ENCODE data around the gene CSRP1.

CSRP1 gene

DNA sequence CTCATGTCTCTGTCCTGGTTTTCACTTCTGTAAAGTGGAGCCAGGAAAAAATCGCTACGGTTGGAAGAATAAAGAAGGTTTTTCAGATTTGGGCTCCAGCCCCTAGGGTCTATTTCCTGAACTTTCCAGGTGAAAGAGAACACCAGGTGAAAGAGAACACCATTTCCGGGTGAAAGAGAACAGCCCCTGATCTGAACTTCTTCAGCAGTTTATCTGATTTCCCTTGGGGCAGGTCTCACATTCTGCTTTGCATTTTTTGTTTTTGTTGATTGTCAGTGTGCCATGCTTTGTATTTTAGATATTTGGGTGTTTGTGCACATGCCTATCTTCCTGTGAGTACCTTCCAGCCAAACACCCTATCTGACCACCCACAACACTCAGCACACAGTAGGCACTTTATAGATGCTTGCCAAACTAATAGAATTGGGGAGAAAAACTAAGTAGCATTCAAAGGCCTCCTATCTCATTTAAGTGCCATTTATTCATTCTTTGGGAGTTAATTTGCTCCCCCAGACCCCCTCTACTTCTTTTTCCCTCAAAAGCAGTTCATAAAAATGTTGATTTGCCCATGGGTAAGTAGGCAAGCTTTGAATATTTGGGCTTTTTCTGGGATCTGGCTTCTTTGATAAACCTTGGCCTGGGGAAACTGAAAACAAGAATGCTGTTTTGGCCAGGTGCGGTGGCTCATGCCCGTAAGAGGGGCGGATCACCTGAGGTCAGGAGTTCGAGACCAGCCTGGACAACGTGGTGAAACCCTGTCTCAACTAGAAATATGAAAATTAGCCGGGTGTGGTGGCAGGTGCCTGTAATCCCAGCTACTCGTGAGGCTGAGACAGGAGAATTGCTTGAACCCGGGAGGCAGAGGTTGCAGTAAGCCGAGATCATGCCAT lies 34.2 kb upstream of the CSRP1 start:
- TF ChIP-seq, protein P1, sequence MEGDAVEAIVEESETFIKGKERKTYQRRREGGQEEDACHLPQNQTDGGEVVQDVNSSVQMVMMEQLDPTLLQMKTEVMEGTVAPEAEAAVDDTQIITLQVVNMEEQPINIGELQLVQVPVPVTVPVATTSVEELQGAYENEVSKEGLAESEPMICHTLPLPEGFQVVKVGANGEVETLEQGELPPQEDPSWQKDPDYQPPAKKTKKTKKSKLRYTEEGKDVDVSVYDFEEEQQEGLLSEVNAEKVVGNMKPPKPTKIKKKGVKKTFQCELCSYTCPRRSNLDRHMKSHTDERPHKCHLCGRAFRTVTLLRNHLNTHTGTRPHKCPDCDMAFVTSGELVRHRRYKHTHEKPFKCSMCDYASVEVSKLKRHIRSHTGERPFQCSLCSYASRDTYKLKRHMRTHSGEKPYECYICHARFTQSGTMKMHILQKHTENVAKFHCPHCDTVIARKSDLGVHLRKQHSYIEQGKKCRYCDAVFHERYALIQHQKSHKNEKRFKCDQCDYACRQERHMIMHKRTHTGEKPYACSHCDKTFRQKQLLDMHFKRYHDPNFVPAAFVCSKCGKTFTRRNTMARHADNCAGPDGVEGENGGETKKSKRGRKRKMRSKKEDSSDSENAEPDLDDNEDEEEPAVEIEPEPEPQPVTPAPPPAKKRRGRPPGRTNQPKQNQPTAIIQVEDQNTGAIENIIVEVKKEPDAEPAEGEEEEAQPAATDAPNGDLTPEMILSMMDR (conservative IDR thresholded peaks at IDR 0.05; ENCODE audit: low read depth, low read length) = no peak
- no peak for DNase-seq (ENCODE audit: low read depth)
- H3K4me3 ChIP-seq (ENCODE audit: low read length) = no peak overlapping the region

DNA sequence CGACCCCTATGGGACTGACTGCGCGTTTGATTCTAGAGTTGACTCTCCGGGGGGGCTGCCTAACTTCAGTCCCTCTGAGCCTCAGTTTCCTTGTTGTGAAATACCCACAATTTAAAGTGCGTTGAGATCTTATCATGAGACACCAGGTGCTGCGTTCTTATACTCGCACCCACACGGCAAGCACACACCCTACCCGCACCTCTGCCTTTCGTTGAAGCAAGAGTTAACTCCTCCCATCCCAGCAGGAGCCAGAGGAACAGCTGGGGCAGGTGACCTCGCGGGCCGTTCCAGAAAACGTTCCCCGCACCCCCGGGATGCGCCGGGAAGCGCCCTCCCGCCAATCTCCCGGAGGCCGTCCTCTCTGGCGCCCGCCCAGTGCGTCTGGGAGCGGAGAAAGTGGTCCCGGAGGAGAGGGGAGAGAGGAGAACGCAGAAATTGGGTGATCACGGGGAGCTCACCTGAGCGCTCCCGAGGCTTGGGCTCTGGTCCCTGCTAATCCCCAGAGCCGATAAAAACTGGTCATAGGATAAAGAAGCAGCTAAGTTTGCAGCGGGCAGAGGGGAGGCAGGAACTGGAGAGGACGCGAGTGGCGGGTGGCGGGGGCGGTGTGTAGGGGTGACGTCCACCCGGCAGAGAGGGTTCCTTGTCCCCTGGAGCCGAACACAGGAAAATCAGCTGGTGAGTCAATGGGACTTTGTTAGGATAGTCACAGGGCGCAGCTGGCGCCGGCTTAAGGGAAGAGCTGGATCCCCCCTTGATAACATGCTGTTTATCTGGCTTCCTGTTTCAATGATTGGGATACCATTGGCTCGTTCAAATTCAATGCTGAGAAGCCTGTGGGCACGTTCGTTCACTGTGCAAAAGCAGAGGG lies 32.9 kb upstream of the CSRP1 start:
- H3K4me3 ChIP-seq (ENCODE audit: low read length) = peak overlapping the region; percentile 78
- TF ChIP-seq, protein P1 (conservative IDR thresholded peaks at IDR 0.05; ENCODE audit: low read depth, low read length) = no peak
- DNase-seq (ENCODE audit: low read depth) = no peak

DNA sequence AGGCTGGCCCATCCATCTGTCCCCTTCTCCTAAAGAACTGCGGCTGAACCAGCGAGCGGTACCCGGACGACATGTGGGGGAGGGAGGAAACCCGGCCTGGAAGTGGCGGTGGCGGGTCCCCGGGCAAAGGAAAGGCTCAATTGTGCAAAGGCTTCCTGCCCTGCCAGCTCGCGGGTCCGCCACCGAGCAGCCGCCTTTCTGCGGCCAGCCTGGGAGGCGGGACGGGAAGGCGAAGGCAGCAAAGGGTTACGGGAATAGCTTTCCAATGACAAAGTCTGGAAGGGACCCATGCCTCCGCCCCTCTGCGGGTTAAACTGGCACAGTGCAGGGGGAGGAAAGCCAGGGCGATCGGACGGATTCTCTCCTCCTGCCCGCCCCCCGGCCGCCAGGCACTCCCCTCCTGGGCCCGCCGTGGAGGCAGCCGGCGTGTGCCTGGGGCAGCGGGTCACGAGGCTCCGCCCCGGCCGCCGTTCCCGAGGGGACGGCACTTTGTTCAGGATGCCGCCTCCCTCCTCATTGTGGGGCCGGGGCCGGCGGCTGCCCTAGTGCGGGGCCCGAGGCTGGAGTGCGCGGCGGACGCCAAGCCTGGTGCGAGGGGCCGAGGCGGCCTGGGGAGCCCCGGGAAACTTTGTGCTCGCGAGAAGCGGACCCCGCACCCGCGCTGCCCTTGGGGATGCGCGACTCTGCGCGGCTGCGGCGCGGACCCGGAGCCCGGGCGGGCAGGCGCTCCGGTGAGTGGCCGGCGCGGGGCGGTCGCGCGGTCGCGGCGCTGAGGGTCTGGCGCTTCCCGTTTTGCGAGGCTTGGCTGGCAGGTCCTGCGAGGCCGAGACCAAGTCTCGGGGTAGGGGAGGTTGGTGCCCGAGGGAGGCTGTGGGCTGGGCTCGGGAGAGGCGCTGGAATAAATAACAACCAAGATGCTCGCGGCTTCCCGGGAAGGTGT lies 32.0 kb upstream of the CSRP1 start, which contains the start of gene NAV1:
Gene NAV1, plus strand, starts transcription at position 516 of the 940 bp plus-strand sequence. CDS start 83,758 bp downstream, outside the sequence.
- H3K4me3 ChIP-seq (ENCODE audit: low read length) = peak within 1 kb of the TSS; percentile 78
- TF ChIP-seq, protein P1 (conservative IDR thresholded peaks at IDR 0.05; ENCODE audit: low read depth, low read length) = no peak
- DNase-seq (ENCODE audit: low read depth) = no peak

DNA sequence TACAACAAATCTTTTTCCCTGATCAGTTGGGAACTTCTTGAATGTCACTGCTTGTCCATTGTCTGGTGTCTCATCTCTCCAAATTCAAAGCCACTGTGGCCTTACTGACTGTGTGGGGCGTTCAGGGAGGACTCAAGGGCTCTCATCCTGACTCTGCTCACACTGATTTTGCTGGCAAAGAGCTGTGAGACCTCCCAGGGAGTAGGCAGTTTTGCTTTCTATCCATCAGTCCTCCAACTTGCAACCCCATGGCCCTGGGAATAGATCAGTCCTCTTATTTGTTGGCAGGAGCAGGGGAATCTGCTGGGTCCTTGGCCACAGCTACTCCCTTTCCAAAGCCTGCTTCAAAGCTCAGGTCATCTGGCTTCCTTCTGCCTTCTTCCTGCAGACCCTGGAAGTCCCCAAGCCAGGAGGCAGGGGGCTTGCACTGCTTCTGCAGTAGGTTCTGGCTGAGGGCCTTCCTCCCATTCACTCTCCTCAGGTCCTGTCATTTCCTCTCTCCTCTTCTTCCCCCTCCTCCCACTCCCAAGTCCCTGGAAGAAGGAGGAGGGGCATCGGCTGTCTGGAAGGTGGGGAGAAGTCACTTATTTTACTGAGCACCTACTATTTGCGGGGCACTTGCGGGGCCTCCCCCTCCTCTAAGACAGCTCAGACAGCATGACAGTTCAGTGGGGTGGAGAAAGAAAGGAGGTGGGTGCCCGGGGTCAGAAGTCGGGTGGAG lies 31.1 kb upstream of the CSRP1 start:
- no peak for DNase-seq (ENCODE audit: low read depth)
- TF ChIP-seq, protein P1 (conservative IDR thresholded peaks at IDR 0.05; ENCODE audit: low read depth, low read length) = no peak
- peak overlapping the region; percentile 78 for H3K4me3 ChIP-seq (ENCODE audit: low read length)

DNA sequence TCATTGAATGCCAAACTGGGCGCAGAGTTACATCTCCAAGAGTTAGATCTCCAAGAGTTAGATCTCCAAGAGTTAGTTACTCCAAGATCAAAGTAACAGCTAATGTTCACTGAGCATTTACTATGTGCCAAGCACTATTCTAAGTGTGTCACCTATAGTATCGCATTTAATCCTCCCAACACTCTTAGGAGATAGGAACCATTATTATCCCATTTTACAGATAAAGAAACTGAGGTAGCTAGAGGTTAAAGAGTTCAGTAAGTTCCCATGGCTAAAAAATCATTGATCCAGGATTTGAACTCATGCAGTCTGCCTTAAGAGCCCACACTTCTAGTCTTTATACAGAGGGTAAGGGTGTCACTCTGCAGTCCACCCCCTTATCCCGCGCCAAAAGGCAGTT lies 30.5 kb upstream of the CSRP1 start:
- H3K4me3 ChIP-seq (ENCODE audit: low read length) = no peak overlapping the region
- TF ChIP-seq, protein P1 (conservative IDR thresholded peaks at IDR 0.05; ENCODE audit: low read depth, low read length) = no peak
- no peak for DNase-seq (ENCODE audit: low read depth)

DNA sequence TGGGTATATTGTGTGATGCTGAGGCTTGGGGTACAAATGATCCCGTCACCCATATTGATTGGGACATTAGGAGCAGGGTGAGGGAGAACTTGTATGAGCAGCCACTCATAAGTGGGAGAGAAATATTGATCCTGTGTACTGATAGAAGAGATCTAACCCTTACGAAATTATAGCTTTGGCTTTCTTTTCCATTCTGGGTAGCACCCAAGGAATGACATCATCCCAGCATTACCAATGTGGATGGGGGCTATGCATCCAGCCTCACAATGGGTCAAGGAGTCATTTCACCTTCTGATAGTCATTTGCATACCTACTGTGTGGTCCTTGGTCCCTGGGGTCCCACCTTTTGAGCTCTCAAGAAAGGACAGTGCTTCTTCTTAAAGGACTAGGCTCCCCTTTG lies 30.1 kb upstream of the CSRP1 start:
- no peak for DNase-seq (ENCODE audit: low read depth)
- TF ChIP-seq, protein P1 (conservative IDR thresholded peaks at IDR 0.05; ENCODE audit: low read depth, low read length) = no peak
- H3K4me3 ChIP-seq (ENCODE audit: low read length) = no peak overlapping the region
